Activated T-cell treated with anti-CD3 and anti-CD28 coated beads, Interleukin-2, amount 50 U/mL, for 72 hours (primary cell): ENCODE data around the gene NR2F1-AS1. TPM values are rescaled to one million over a fixed set of nuclear protein-coding genes. Genes with fewer than 3 reads are reported as not detected.
"Not testable (repeated sequence)": the region's sequence is repeated elsewhere in the genome, so short reads cannot be mapped to it uniquely, and the experiment has no call there.

Experiments
- ATAC-seq, 2 donors: fragments of 150-1000 bp; cut with Tn5 transposase; replicated peaks in 1 of 2; 2 replicates each; pipeline ENCODE4 v1.10.0; 2021; ENCODE audit warnings: moderate library complexity in 2 of 2, mild to moderate bottlenecking in 1 of 2
- DNase-seq, 2 donors: peaks; one replicate each; pipeline ENCODE4 v3.0.0; 2021 to 2022; ENCODE audit warnings: mixed read lengths in 1 of 2
- H3K27ac Mint-ChIP-seq: one replicate; pipeline ENCODE4 v1.8.0; 2022; ENCODE audit warnings: mild to moderate bottlenecking, moderate library complexity, mixed read lengths
- H3K27me3 Mint-ChIP-seq: one replicate; pipeline ENCODE4 v1.8.0; 2022; ENCODE audit warnings: low read depth, mixed read lengths
- H3K36me3 Mint-ChIP-seq, 2 donors: one replicate each; pipeline ENCODE4 v1.8.0; 2022; ENCODE audit warnings: mixed read lengths in 2 of 2, mild to moderate bottlenecking in 1 of 2; ENCODE audit not compliant: insufficient read depth in 2 of 2
- H3K4me1 Mint-ChIP-seq: one replicate; pipeline ENCODE4 v1.8.0; 2022; ENCODE audit warnings: low read depth, mixed read lengths
- H3K4me3 Mint-ChIP-seq, 2 donors: one replicate each; pipeline ENCODE4 v1.8.0; 2022; ENCODE audit warnings: mild to moderate bottlenecking in 2 of 2, mixed read lengths in 2 of 2, moderate library complexity in 2 of 2
- H3K9me3 Mint-ChIP-seq, 2 donors: one replicate each; pipeline ENCODE4 v1.8.0; 2022; ENCODE audit warnings: mixed read lengths in 2 of 2
- total RNA-seq, 2 donors: library from RNA; stranded (reverse); gene quantifications; one replicate each; pipeline ENCODE4 v1.2.3, GENCODE V29; 2022

NR2F1-AS1 gene
- total RNA-seq, 2 donors from 2014 or later = 0.41 to 0.93 TPM

DNA sequence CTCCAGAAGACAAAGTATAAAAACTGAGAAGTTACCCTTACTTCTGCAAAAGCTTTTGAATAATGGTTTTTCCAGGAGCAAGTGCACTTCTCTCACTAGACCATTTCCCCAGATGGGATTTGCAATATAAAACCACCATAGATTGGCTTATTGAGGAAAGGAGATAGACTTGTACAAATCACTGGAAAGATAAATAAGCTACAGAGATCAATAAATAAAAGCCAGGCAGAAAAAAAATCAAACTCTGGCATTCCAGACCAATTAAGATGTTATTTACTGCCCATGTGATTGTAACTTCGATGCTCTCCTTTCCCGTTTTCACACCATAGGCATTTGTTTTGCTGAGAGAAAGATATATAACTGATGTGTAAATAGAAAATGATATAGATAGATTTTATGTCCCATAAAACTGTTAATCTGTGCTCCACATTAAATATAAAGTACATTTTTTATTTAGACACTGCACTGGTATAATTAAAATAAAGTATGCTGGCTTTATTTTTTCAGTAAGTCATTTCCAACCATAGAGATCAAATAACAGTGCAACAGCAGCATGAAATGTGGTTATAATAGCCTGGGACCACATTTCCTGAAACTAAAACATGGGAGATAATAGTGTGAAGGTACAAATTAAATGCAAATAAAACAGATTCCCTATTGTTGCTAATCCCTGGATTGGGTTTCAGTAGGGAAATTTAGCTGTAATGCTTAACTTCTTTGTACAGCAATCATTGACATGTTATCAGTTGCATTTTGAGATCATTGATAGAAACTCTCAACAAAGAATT is 177.7 kb downstream of the NR2F1-AS1 start:
- DNase-seq = no peak
- Mint-ChIP-seq H3K4me3 (no peak overlapping the region), H3K27ac (no peak overlapping the region), H3K9me3 (no peaks in the 10 kb centered on the region), H3K4me1 (no peaks in the 10 kb centered on the region), H3K27me3 (no peaks in the 10 kb centered on the region), H3K36me3 (no peaks in the 10 kb centered on the region)
- ATAC-seq = no peak

DNA sequence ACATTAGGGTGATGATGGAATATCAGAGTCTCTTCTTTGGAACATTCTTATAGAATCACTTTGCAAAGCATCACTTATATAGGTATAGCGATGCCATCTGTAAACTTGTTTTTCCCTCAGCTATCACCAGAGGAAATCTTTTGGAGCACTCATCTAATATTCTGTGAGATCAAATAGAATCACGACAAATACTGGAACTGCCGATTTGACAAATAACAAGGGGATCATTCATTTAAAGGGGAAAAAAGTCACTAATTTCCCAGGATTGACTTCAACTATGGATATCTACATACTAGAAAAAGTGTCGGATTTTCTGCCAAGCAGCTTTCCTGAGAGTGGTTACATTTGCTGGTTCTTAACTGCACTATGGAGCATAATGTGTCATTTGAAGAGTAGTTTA is 178.6 kb downstream of the NR2F1-AS1 start:
- no peak for ATAC-seq
- H3K4me1 Mint-ChIP-seq = no peaks in the 10 kb centered on the region
- no peak for DNase-seq
- H3K27me3 Mint-ChIP-seq = no peaks in the 10 kb centered on the region
- H3K9me3 Mint-ChIP-seq = peaks cover 2% of the 10 kb centered on the region in 2 donors
- H3K4me3 Mint-ChIP-seq = no peak overlapping the region
- no peak overlapping the region for H3K27ac Mint-ChIP-seq
- no peaks in the 10 kb centered on the region for H3K36me3 Mint-ChIP-seq

DNA sequence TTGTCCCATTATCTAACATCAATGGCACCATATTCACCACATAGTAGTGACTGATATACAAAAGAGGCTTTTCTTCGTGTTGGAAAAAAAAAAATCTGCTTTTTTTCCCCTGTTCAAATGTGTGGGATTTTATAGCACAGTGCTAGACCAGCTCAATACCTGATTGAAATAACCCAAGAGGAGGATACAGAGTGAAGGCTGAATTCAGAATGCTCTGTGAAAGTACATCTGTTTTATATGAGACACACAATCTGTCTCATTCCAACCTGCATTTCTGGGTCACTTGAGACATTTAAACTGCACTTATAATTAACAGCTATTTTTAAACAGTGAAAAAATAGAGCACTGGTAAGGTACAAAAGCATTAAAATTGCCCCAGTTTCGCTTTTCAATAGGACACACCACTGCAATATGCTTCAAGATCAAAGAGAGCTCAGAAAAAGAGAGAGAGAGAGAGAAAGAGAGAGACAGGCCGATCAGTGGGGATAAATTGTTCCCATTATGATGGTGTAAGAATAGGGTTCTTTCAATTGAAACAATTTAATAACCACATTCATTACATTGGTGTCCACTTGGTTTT is 179.3 kb downstream of the NR2F1-AS1 start:
- H3K4me1 Mint-ChIP-seq = no peaks in the 10 kb centered on the region
- ATAC-seq (no peak), DNase-seq (no peak)
- H3K36me3 Mint-ChIP-seq = no peaks in the 10 kb centered on the region
- H3K4me3 Mint-ChIP-seq = no peak overlapping the region
- no peaks in the 10 kb centered on the region for H3K27me3 Mint-ChIP-seq
- peaks cover 2% of the 10 kb centered on the region in 2 donors for H3K9me3 Mint-ChIP-seq
- H3K27ac Mint-ChIP-seq = no peak overlapping the region

DNA sequence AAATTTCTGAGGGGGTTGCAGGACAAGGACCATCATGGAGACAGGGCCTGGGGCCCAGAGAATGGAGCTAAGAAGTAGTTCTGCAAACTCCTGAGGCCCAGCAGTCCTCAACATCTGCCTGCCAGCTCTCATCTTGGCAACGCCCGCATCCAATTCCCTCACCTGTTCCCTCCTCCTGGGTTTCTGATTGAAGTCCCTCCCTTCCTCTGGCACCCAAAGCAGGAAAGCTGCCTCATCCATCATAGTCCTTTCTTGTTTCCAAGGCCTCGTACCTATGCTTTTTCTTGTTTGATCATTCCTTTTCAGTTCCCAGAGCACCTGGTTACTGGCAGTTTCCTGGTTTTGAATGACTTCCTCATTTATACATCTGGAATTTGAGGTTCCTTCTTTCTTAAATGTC is 181.3 kb downstream of the NR2F1-AS1 start:
- Mint-ChIP-seq H3K36me3 (no peaks in the 10 kb centered on the region), H3K4me1 (no peaks in the 10 kb centered on the region), H3K9me3 (peaks cover 2 to 4% of the 10 kb centered on the region in 2 donors), H3K27ac (no peak overlapping the region), H3K27me3 (no peaks in the 10 kb centered on the region), H3K4me3 (no peak overlapping the region)
- ATAC-seq (no peak), DNase-seq (no peak)

DNA sequence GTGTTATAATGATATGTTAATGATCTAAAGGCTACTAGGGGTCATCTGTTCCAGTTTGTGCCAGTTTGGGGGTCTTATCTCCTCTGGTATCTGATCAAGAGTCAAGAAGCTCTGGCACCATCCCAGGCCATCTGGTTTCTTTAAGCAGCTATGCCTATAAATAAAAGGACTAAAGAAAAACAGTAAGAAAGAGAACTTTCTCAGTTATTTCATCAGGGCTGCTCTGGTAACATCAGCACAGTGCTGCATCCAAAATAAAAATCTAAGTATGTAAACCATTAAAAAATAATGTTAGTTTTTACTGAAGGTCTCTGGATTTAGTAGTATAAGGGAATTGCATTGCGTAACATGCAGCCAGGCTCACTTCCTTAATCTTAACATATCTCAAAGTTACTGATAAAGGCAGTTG is 185.0 kb downstream of the NR2F1-AS1 start:
- no peaks in the 10 kb centered on the region for H3K27me3 Mint-ChIP-seq
- H3K36me3 Mint-ChIP-seq = no peaks in the 10 kb centered on the region
- ATAC-seq (no peak), DNase-seq (no peak)
- no peak overlapping the region for H3K27ac Mint-ChIP-seq
- no peak overlapping the region for H3K4me3 Mint-ChIP-seq
- H3K9me3 Mint-ChIP-seq = peaks cover 4 to 6% of the 10 kb centered on the region in 2 donors
- no peaks in the 10 kb centered on the region for H3K4me1 Mint-ChIP-seq

DNA sequence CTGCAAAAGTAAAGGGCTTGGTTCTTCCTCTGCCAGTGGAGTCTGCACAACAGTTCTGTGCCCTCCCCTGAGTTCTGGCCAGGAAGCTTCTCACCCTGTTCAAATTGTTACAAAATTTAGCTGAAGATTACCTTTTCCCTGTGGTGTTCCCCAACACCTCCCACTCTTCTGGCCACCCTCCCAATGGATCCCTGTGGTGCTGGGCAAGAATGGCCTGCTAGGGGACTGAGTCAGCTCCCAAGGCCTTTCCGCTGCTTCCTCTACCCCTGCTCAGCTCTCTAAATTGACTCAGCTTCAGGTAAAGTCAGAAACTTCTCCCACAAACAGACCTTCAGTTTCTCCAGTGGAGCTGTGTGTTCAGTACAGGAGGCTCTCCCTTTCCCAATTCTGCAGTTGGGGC is 186.0 kb downstream of the NR2F1-AS1 start:
- ATAC-seq (no peak), DNase-seq (no peak)
- Mint-ChIP-seq H3K4me1 (no peaks in the 10 kb centered on the region), H3K27me3 (no peaks in the 10 kb centered on the region), H3K27ac (no peak overlapping the region), H3K36me3 (no peaks in the 10 kb centered on the region), H3K9me3 (peaks cover 4 to 6% of the 10 kb centered on the region in 2 donors), H3K4me3 (no peak overlapping the region)

DNA sequence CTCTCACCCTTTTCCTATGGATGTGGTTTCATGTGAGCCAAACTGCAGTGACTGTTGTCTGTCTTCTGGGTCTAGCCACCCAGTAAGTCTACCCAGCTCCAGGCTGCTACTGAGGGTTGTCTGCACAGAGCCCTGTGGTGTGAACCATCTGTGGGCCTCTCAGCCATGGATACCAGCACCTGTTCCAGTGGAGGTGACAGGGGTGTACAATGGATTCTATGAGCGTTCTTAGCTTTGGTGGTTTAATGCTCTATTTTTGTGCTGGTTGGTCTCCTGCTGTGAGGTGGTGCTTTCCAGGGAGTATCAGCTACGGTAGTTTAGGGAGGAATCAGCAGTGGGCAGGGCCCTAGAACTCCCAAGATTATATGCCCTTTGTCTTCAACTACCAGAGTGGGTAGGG is 186.7 kb downstream of the NR2F1-AS1 start:
- ATAC-seq (no peak), DNase-seq (no peak)
- Mint-ChIP-seq H3K36me3 (no peaks in the 10 kb centered on the region), H3K9me3 (peaks cover 4 to 6% of the 10 kb centered on the region in 2 donors), H3K4me1 (no peaks in the 10 kb centered on the region), H3K27ac (no peak overlapping the region), H3K27me3 (no peaks in the 10 kb centered on the region), H3K4me3 (no peak overlapping the region)

DNA sequence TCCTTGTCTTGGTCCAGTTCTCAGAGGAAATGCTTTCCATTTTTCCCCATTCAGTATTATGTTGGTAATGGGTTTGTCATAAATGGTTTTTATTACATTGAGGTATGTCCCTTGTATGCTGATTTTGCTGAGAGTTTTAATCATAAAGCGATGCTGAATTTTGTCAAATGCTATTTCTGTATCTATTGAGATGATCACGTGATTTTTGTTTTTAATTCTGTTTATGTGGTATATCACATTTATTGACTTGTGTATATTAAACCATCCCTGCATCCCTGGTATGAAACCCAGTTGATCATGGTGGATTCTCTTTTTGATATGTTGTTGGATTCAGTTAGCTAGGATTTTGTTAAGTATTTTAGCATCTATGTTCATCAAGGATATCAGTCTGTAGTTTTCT is 189.8 kb downstream of the NR2F1-AS1 start:
- not testable (repeated sequence) for H3K36me3 Mint-ChIP-seq, H3K27me3 Mint-ChIP-seq, H3K4me1 Mint-ChIP-seq, ATAC-seq, H3K27ac Mint-ChIP-seq, DNase-seq, H3K9me3 Mint-ChIP-seq, H3K4me3 Mint-ChIP-seq

DNA sequence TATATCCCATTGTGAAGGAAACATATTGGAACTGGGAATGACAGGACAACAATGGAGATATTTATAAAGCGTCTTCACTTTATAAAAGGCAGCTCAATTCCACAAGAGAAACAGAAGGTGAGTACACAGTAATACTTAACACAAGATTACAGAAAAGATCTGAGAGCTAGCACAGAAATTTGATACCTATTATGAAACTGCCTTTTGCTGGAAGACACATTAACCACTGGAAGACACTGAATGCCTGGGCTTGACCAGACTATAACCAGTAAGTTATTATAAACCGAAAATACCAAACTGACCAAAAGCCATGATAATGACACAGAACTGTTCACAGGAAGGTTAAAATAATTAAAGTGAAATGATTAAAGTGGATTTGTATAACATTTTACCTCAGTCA is 195.4 kb downstream of the NR2F1-AS1 start:
- no peak for DNase-seq
- Mint-ChIP-seq H3K4me1 (no peaks in the 10 kb centered on the region), H3K27me3 (no peaks in the 10 kb centered on the region)

DNA sequence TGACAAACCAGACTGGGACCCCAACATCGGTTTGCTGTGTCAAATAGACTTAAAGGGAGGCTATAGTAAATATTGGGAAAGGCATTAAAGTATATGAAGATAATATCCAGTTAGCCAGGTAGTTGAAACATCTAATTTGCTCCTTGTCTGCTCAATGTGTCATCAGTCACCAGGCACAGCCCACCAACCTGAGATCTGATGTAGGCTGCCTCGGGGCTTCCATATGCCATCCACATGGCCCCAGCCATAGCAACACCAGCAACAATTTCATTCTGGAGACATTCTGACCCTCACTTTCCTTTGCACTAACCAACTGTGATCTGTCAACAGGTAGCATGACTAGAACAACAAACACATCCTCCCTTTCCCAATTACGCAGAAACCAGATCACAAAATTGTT is 196.0 kb downstream of the NR2F1-AS1 start:
- H3K4me1 Mint-ChIP-seq = no peaks in the 10 kb centered on the region

More for the DNA sequence above, 195.4 kb downstream of the NR2F1-AS1 start:
- peaks cover 0 to 4% of the 10 kb centered on the region in 2 donors for H3K9me3 Mint-ChIP-seq
- H3K27ac Mint-ChIP-seq = no peak overlapping the region
- H3K4me3 Mint-ChIP-seq = no peak overlapping the region
- ATAC-seq = no peak
- H3K36me3 Mint-ChIP-seq = no peaks in the 10 kb centered on the region

DNA sequence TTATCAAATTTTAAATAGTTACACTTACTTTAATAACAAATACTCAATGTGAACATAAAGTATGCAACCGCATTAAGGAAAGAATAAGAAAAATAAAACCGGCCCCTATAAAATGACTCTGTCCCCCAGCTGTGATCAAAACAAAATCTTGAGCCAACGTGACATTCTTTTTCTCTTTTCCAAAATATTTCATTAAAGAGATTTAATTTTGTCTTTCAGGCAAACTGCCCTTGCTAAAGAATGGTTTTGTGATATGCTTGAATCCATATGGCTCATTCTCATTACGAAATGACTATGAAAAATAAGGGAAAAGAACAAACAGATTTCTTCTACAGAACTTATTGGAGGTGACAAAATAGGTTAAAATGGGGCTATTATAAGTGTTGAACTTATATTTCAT is 197.0 kb downstream of the NR2F1-AS1 start:
- no peak for DNase-seq
- ATAC-seq = no peak
- Mint-ChIP-seq H3K9me3 (peaks cover 0 to 2% of the 10 kb centered on the region in 2 donors), H3K27me3 (no peaks in the 10 kb centered on the region), H3K4me1 (no peaks in the 10 kb centered on the region), H3K36me3 (no peaks in the 10 kb centered on the region), H3K27ac (no peak overlapping the region), H3K4me3 (no peak overlapping the region)

More for the DNA sequence above, 196.0 kb downstream of the NR2F1-AS1 start:
- DNase-seq (no peak), ATAC-seq (no peak)
- peaks cover 0 to 4% of the 10 kb centered on the region in 2 donors for H3K9me3 Mint-ChIP-seq
- H3K36me3 Mint-ChIP-seq = no peaks in the 10 kb centered on the region
- H3K27me3 Mint-ChIP-seq = no peaks in the 10 kb centered on the region
- no peak overlapping the region for H3K4me3 Mint-ChIP-seq
- H3K27ac Mint-ChIP-seq = no peak overlapping the region

DNA sequence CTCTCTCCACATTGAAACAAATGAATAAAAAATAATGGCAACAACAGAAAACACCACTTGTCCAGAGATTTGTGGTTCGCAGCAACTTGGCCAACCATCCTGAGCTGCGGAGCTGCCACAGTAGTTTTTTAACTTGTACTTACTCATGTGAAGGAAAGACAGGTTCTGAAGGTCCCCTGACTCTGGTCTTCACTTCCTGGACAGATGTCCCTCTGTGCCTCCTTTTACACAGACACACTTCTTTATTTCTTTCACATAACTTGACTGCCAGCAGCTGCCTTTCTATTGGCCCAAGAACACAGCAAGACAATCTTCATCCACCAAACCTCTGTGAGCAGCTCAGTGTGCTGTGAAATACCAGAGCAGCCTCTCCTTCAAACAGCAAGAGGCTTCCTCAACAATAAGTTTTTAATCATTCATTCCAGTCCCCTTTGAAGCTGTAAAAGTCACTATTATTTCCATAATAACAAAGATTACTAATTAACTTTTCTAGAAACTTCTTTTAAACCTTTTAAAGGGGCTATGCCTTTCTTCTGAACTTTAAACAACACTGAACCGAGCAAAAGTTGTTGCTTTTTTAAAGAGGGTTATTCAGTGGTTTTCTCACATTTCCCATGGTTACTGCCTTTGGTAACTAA is 198.7 kb downstream of the NR2F1-AS1 start:
- no peak for DNase-seq

DNA sequence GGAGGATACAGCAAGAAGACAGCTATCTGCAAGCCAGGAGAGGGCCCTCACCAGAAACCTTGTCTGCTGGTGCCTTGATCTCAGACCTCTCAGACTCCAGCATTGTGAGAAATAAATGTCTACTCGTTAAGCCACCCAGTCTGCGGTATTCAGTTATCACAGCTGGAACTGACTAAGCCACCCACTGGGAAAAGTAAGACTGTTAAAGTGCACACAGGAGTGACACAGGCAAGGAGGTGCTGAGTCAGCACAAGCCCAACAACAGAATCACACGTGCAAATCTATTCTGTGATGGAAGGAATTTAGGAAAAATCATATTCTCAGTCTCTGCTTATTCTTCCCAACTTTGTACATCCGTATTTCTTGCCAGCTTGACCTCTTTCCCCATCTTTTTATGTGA is 200.0 kb downstream of the NR2F1-AS1 start:
- no peak overlapping the region for H3K4me3 Mint-ChIP-seq
- H3K4me1 Mint-ChIP-seq = no peaks in the 10 kb centered on the region
- H3K27ac Mint-ChIP-seq = no peak overlapping the region
- no peaks in the 10 kb centered on the region for H3K27me3 Mint-ChIP-seq
- DNase-seq (no peak), ATAC-seq (no peak)
- peaks cover 3 to 4% of the 10 kb centered on the region in 2 donors for H3K9me3 Mint-ChIP-seq
- no peaks in the 10 kb centered on the region for H3K36me3 Mint-ChIP-seq

More for the DNA sequence above, 198.7 kb downstream of the NR2F1-AS1 start:
- Mint-ChIP-seq H3K27me3 (no peaks in the 10 kb centered on the region), H3K36me3 (no peaks in the 10 kb centered on the region), H3K4me3 (no peak overlapping the region), H3K27ac (no peak overlapping the region), H3K9me3 (no peaks in the 10 kb centered on the region), H3K4me1 (no peaks in the 10 kb centered on the region)
- no peak for ATAC-seq
